Thyroid gland (tissue), 4 donors: ENCODE results near the gene PRPF19.

Experiments used
- POLR2A ChIP-seq, 2 donors: fragments of 450-650 bp; IDR thresholded peaks; one replicate each; pipeline ENCODE4 v1.6.1; 2017; ENCODE audit warnings: antibody characterized with exemption in 2 of 2, mild to moderate bottlenecking in 2 of 2, moderate library complexity in 1 of 2
- TF ChIP-seq, protein P1 (sequence below), 6 experiments: fragments of 200-600 bp in 3 of 6; fragments of 450-650 bp in 3 of 6; sonication (generic) in 3 of 6; IDR thresholded peaks; one replicate each; pipeline ENCODE4 v1.5.1; 2016 to 2019; ENCODE audit warnings: antibody characterized with exemption in 6 of 6, mild to moderate bottlenecking in 2 of 6, inconsistent platforms in 1 of 6, moderate library complexity in 1 of 6

DNA sequence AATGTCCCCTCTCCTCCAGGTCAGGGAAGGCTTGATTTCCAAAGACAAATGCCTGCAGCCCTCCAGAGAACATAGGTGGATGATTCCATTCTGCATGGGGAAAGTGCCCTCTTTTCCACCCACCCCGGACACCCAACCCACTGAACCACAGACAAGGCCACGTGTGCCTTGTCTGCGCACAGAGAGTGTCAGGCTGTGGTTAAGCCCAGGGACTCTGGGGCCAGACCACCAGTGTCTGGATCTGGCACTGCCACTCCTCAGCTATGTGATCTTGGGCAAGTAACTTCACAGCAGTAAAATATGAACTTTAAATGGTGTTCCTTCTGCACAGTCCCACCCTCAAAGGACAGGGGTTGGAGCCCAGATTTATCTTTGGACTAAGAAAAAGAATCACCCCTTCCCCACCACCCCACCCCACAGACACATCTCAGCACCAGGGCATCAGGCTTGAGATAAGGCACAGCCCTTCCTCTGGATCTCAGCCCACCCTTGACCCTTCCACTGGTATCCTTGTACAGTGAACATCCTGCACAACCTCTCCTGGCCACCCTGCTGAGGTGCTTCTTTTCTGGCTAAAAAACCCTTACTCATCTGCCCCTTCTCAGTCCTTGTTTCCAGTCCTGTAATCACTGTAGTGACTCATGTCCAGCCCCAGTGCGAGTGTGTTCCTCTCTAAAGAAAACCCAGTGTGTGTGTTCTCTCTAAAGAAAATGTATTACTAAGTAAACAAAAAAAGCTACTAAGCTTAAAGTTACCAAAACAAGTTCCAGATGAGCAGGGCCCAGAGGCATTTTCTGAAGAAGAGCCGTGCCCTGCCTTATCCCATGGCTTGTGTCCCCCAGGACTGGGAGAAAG, 48.8 kb downstream of the PRPF19 start:
- no peak for TF ChIP-seq POLR2A (IDR thresholded peaks at IDR 0.05)
- TF ChIP-seq, protein P1, sequence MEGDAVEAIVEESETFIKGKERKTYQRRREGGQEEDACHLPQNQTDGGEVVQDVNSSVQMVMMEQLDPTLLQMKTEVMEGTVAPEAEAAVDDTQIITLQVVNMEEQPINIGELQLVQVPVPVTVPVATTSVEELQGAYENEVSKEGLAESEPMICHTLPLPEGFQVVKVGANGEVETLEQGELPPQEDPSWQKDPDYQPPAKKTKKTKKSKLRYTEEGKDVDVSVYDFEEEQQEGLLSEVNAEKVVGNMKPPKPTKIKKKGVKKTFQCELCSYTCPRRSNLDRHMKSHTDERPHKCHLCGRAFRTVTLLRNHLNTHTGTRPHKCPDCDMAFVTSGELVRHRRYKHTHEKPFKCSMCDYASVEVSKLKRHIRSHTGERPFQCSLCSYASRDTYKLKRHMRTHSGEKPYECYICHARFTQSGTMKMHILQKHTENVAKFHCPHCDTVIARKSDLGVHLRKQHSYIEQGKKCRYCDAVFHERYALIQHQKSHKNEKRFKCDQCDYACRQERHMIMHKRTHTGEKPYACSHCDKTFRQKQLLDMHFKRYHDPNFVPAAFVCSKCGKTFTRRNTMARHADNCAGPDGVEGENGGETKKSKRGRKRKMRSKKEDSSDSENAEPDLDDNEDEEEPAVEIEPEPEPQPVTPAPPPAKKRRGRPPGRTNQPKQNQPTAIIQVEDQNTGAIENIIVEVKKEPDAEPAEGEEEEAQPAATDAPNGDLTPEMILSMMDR (IDR thresholded peaks at IDR 0.05): no peak
